Ovary (tissue), 9 donors: Measurements from ENCODE around the gene PHC2. TPM values are rescaled to one million over a fixed set of nuclear protein-coding genes. Genes with fewer than 3 reads are reported as not detected.

Source experiments
- DNase-seq, 5 donors: peaks; one replicate each; pipeline ENCODE4 v3.0.0-alpha.2; 2019 to 2020
- H3K27ac ChIP-seq, 2 donors: fragments of 200-600 bp; one replicate each; pipeline versions ENCODE4 v1.5.1 to v1.8.0; 2019 to 2022
- H3K27me3 ChIP-seq: fragments of 200-600 bp; one replicate; pipeline ENCODE4 v1.8.0; 2022
- H3K36me3 ChIP-seq: fragments of 200-600 bp; sonication (generic); one replicate; pipeline ENCODE4 v1.5.1; 2019
- H3K4me1 ChIP-seq: one replicate; pipeline ENCODE4 v1.8.1; 2013; ENCODE audit warnings: mild to moderate bottlenecking, moderate library complexity; ENCODE audit not compliant: insufficient read depth
- H3K4me3 ChIP-seq: fragments of 200-600 bp; sonication (generic); one replicate; pipeline ENCODE4 v1.5.1; 2017
- H3K9me3 ChIP-seq, 2 donors: fragments of 200-600 bp in 1 of 2; sonication (generic) in 1 of 2; one replicate each; pipeline versions ENCODE4 v1.5.1 to v1.8.1; 2013 to 2019; ENCODE audit warnings: mild to moderate bottlenecking in 1 of 2, moderate library complexity in 1 of 2
- CTCF ChIP-seq, 3 donors: fragments of 450-650 bp in 2 of 3; fragments of 200-600 bp in 1 of 3; IDR thresholded peaks; one replicate each; pipeline versions ENCODE4 v1.5.1 to v1.8.0; 2016 to 2022; ENCODE audit warnings: antibody characterized with exemption in 3 of 3, mild to moderate bottlenecking in 1 of 3
- EP300 ChIP-seq: sonication (generic); formaldehyde crosslinking; IDR thresholded peaks from one replicate; pipeline ENCODE4 v1.6.1; 2017; ENCODE audit warnings: antibody characterized with exemption
- POLR2A ChIP-seq: fragments of 450-650 bp; IDR thresholded peaks from one replicate; pipeline ENCODE4 v1.6.1; 2017; ENCODE audit warnings: antibody characterized with exemption, mild to moderate bottlenecking, moderate library complexity
- WGBS, 3 donors: extraction: QIAGEN DNeasy Blood & Tissue Kit in 1 of 3; methylation state at CpG; one replicate each; pipeline versions ENCODE4 v1.1.5 to v1.1.7; 2013 to 2017; 5-methylcytosine and 5-hydroxymethylcytosine counted together
- intact Hi-C, 4 donors: fragments of 100-400 bp; cut with DNase I; formaldehyde crosslinking; loops; one replicate each; pipeline versions ENCODE4 v1.11.0 to v1.15.1; 2022 to 2023
- polyA plus RNA-seq, 2 donors: library from polyadenylated mRNA; stranded (reverse); fragments of 200-250 nt in 1 of 2; fragments of 350-450 nt in 1 of 2; fragmentation: Illumina TruSeq in 1 of 2; extraction: RNeasy Lipid Tissue Mini Kit (QIAGEN cat#74804) in 1 of 2; gene quantifications; one replicate each; pipeline ENCODE4 v1.2.3, GENCODE V29; 2013 to 2014
- total RNA-seq, 7 donors: library from RNA; depleted of rRNA in 2 of 7; stranded (reverse); fragments of >200 nt in 2 of 7; fragmentation: NEBNext Ultra II Directional in 3 of 7; extraction: Animal tissue kit (Norgen Biotek cat#: 25700) in 3 of 7; gene quantifications; one replicate each; pipeline versions ENCODE4 v1.1.0 to v1.2.4, GENCODE V29; 2016 to 2023
- donor health status: DM: no; HTN: no; CAD: no; lungs with moderate emphysema.
- donor health status: DM: no; HTN: no; CAD: no.
- donor health status: Bipolar disorder and iron deficiency.
- donor health status: DM: yes; HTN: yes; CAD: no.
- donor health status: DM: no; HTN: no; CAD: no.
- donor health status: DM: yes; HTN: yes; CAD: no.

PHC2 gene
- total and polyA plus RNA-seq, 9 donors = 52.3 to 101 (median 85.5) TPM

GRCh38 chr1:33288976-33289857, 141.7 kb downstream of the PHC2 start:
- H3K9me3 ChIP-seq = no peaks in the 10 kb centered on the region
- DNase-seq = peak in 1 of 5 donors; percentile 33
- 80 to 89% (median 87%) methylated on average over 16 of the region's 16 CpGs for WGBS, 3 donors
- no peak for TF ChIP-seq EP300
- no peak for TF ChIP-seq CTCF (IDR thresholded peaks at IDR 0.05)
- no peak for TF ChIP-seq POLR2A
- no peaks in the 10 kb centered on the region for H3K36me3 ChIP-seq
- no peaks in the 10 kb centered on the region for H3K27me3 ChIP-seq
- H3K27ac ChIP-seq = no peak overlapping the region
- intact Hi-C loops = no loop called here
- no peak overlapping the region for H3K4me3 ChIP-seq
- H3K4me1 ChIP-seq = peaks cover 3% of the 10 kb centered on the region

- WGBS, 3 donors = 82 to 90% (median 83%) methylated on average over 2 of the region's 2 CpGs
- Histone ChIP-seq H3K36me3 (no peaks in the 10 kb centered on the region), H3K27ac (no peak overlapping the region), H3K4me1 (no peaks in the 10 kb centered on the region), H3K4me3 (no peak overlapping the region), H3K9me3 (no peaks in the 10 kb centered on the region), H3K27me3 (no peaks in the 10 kb centered on the region)
- intact Hi-C loops = no loop called here
- no peak for DNase-seq
- no peak for TF ChIP-seq POLR2A
Observed at GRCh38 chr1:33287317-33287716, 143.6 kb downstream of the PHC2 start.

GRCh38 chr1:33286451-33287185, 144.3 kb downstream of the PHC2 start:
- intact Hi-C loops = no loop called here
- Histone ChIP-seq H3K4me1 (no peaks in the 10 kb centered on the region), H3K27ac (no peak overlapping the region), H3K27me3 (no peaks in the 10 kb centered on the region), H3K9me3 (no peaks in the 10 kb centered on the region), H3K36me3 (no peaks in the 10 kb centered on the region), H3K4me3 (no peak overlapping the region)
- TF ChIP-seq CTCF (IDR thresholded peaks at IDR 0.05) = no peak
- no peak for TF ChIP-seq POLR2A
- no peak for TF ChIP-seq EP300
- DNase-seq = peak in 1 of 5 donors; percentile 19
- WGBS, 3 donors = 77 to 83% (median 77%) methylated on average over 8 of the region's 8 CpGs

GRCh38 chr1:33284049-33284448, 146.8 kb downstream of the PHC2 start:
- Histone ChIP-seq H3K4me3 (no peak overlapping the region), H3K27ac (no peak overlapping the region), H3K4me1 (no peaks in the 10 kb centered on the region), H3K27me3 (no peaks in the 10 kb centered on the region), H3K36me3 (no peaks in the 10 kb centered on the region), H3K9me3 (no peaks in the 10 kb centered on the region)
- intact Hi-C loops = no loop called here
- no peak for TF ChIP-seq POLR2A
- no peak for TF ChIP-seq CTCF (IDR thresholded peaks at IDR 0.05)
- no peak for TF ChIP-seq EP300
- no peak for DNase-seq
- 79 to 84% (median 80%) methylated on average over 6 of the region's 6 CpGs for WGBS, 3 donors
